ENCODE measurements around the gene PRKAR1A. TPM values are rescaled to one million over a fixed set of nuclear protein-coding genes. Genes with fewer than 3 reads are reported as not detected.

Gene PRKAR1A
- total RNA-seq, 2 experiments from 2014 or later, result 158 to 332 TPM

- H3K4me3 ChIP-seq (ENCODE audit: low read depth, low read length, poor library complexity, severe bottlenecking), result no peak overlapping the region
- no TSS peak for BruUV-seq (replicated peaks)
- H3K4me1 ChIP-seq (ENCODE audit: insufficient read depth, low read length, poor library complexity, severe bottlenecking), result no peaks in the 10 kb centered on the region
- intact Hi-C loops (cut with micrococcal nuclease; ENCODE audit: unreplicated experiment), result no loop called here
- DNase-seq (ENCODE audit: low spot score), result no peak
- H3K36me3 ChIP-seq (ENCODE audit: insufficient read depth, low read length), result no peaks in the 10 kb centered on the region
- no peaks in the 10 kb centered on the region for H3K79me2 ChIP-seq (ENCODE audit: insufficient read depth, low read depth, low read length)
- H3K4me2 ChIP-seq (ENCODE audit: low read length), result no peak overlapping the region
- CTCF ChIA-PET (ENCODE audit: unreplicated experiment), result no interaction called here
- H2AFZ ChIP-seq (ENCODE audit: low read length), result no peak overlapping the region
- POLR2A ChIA-PET, result interaction anchor here (0.7 to 1.3 kb wide), 3 partner anchors 9 to 313 kb away, joined by 4 to 6 read pairs (median 4); no protein-coding TSS in a partner anchor
- H4K20me1 ChIP-seq (ENCODE audit: insufficient read depth, low read length), result no peaks in the 10 kb centered on the region
- no peak for TF ChIP-seq EZH2phosphoT487 (IDR thresholded peaks at IDR 0.05; ENCODE audit: borderline replicate concordance, low read depth, low read length)
- no peak for TF ChIP-seq CTCF (conservative IDR thresholded peaks at IDR 0.05; ENCODE audit: low read length)
- no peaks in the 10 kb centered on the region for H3K9me2 ChIP-seq (ENCODE audit: insufficient read depth, low read length)
- no peaks in the 10 kb centered on the region for H3K9me3 ChIP-seq (ENCODE audit: low read length)
- H3K27ac ChIP-seq (ENCODE audit: low read depth, low read length, poor library complexity, severe bottlenecking), result no peak overlapping the region
Observed at GRCh38 chr17:68576137-68576536, 63.9 kb downstream of the PRKAR1A start.

GRCh38 chr17:68576811-68577496, 64.7 kb downstream of the PRKAR1A start:
- H2AFZ ChIP-seq (ENCODE audit: low read length), result no peak overlapping the region
- H3K4me3 ChIP-seq (ENCODE audit: low read depth, low read length, poor library complexity, severe bottlenecking), result no peak overlapping the region
- no peak overlapping the region for H3K4me2 ChIP-seq (ENCODE audit: low read length)
- no peaks in the 10 kb centered on the region for H4K20me1 ChIP-seq (ENCODE audit: insufficient read depth, low read length)
- H3K9me3 ChIP-seq (ENCODE audit: low read length), result no peaks in the 10 kb centered on the region
- TF ChIP-seq CTCF (conservative IDR thresholded peaks at IDR 0.05; ENCODE audit: low read length) (peak; percentile 57), EZH2phosphoT487 (IDR thresholded peaks at IDR 0.05; ENCODE audit: borderline replicate concordance, low read depth, low read length) (no peak)
- intact Hi-C loops (cut with micrococcal nuclease; ENCODE audit: unreplicated experiment), result no loop called here
- peak; percentile 9 for DNase-seq (ENCODE audit: low spot score)
- no peaks in the 10 kb centered on the region for H3K9me2 ChIP-seq (ENCODE audit: insufficient read depth, low read length)
- no TSS peak for BruUV-seq (replicated peaks)
- CTCF ChIA-PET (ENCODE audit: unreplicated experiment), result no interaction called here
- no peak overlapping the region for H3K27ac ChIP-seq (ENCODE audit: low read depth, low read length, poor library complexity, severe bottlenecking)
- no peaks in the 10 kb centered on the region for H3K36me3 ChIP-seq (ENCODE audit: insufficient read depth, low read length)
- no peaks in the 10 kb centered on the region for H3K79me2 ChIP-seq (ENCODE audit: insufficient read depth, low read depth, low read length)
- POLR2A ChIA-PET, result interaction anchor here (0.6 to 1.3 kb wide), 4 partner anchors 10 to 743 kb away, joined by 3 to 6 read pairs (median 4); no protein-coding TSS in a partner anchor
- no peaks in the 10 kb centered on the region for H3K4me1 ChIP-seq (ENCODE audit: insufficient read depth, low read length, poor library complexity, severe bottlenecking)

GRCh38 chr17:68577497-68577821, 65.2 kb downstream of the PRKAR1A start:
- Histone ChIP-seq H3K36me3 (ENCODE audit: insufficient read depth, low read length) (no peaks in the 10 kb centered on the region), H2AFZ (ENCODE audit: low read length) (no peak overlapping the region), H3K4me1 (ENCODE audit: insufficient read depth, low read length, poor library complexity, severe bottlenecking) (no peaks in the 10 kb centered on the region), H3K4me2 (ENCODE audit: low read length) (no peak overlapping the region), H3K4me3 (ENCODE audit: low read depth, low read length, poor library complexity, severe bottlenecking) (no peak overlapping the region), H3K9me2 (ENCODE audit: insufficient read depth, low read length) (no peaks in the 10 kb centered on the region), H3K79me2 (ENCODE audit: insufficient read depth, low read depth, low read length) (no peaks in the 10 kb centered on the region), H3K27ac (ENCODE audit: low read depth, low read length, poor library complexity, severe bottlenecking) (no peak overlapping the region), H4K20me1 (ENCODE audit: insufficient read depth, low read length) (no peaks in the 10 kb centered on the region), H3K9me3 (ENCODE audit: low read length) (no peaks in the 10 kb centered on the region)
- BruUV-seq (replicated peaks), result no TSS peak
- no peak for DNase-seq (ENCODE audit: low spot score)
- intact Hi-C loops (cut with micrococcal nuclease; ENCODE audit: unreplicated experiment), result no loop called here
- POLR2A ChIA-PET, result interaction anchor here (0.6 to 1.3 kb wide), 5 partner anchors 8 to 743 kb away, joined by 3 to 6 read pairs (median 4); no protein-coding TSS in a partner anchor
- TF ChIP-seq EZH2phosphoT487 (IDR thresholded peaks at IDR 0.05; ENCODE audit: borderline replicate concordance, low read depth, low read length), result no peak
- peak; percentile 21; the same call in 1 of the 2 replicates for TF ChIP-seq CTCF (conservative IDR thresholded peaks at IDR 0.05; ENCODE audit: low read length)
- CTCF ChIA-PET (ENCODE audit: unreplicated experiment), result interaction anchor here (1.5 kb wide), 1 partner anchor 40 kb away, joined by 5 read pairs; no protein-coding TSS in a partner anchor

All from OCI-LY7 (cell line).